Astrocyte of the hippocampus (primary cell): ENCODE results near the gene NTN1.
A peak's percentile ranks its signal among the peaks of the same experiment; 100 is the strongest.

Experiments used
- DNase-seq: peaks from one replicate; pipeline ENCODE4 v3.0.0; 2011; ENCODE audit warnings: low read depth, low spot score

Gene NTN1

DNA sequence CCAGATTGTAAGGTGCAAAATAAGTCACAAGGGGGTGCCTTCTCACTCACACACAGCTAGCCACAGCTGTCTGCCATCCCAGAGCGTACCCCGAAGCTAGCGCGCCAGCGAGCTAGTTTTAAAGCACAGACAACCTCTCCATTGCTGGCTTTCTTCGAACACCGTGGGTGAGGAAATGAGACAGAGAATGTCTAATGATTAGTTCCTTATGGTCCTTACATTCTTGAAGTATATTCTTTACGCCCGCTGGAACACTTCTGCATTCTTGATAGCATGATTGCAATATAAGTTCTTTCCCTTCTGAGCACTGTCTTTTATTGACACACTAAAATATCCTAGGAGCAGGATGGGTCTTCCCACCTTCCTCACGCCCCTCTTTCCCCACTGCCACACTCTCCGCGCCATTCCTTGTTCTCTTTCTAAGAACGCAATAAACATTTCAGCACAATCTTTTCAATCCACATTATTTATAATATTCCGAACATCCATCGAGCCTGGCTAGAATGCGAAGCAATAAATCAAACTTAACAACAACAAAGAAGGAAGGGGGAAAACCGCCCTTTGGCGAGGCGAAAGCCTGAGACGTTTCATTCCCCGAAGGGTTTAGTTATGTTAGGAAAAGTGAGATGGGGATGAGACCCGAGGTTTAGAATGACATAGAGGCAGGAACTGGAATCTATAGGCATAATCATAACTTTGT is 251.3 kb downstream of the NTN1 start:
- no peak for DNase-seq

DNA sequence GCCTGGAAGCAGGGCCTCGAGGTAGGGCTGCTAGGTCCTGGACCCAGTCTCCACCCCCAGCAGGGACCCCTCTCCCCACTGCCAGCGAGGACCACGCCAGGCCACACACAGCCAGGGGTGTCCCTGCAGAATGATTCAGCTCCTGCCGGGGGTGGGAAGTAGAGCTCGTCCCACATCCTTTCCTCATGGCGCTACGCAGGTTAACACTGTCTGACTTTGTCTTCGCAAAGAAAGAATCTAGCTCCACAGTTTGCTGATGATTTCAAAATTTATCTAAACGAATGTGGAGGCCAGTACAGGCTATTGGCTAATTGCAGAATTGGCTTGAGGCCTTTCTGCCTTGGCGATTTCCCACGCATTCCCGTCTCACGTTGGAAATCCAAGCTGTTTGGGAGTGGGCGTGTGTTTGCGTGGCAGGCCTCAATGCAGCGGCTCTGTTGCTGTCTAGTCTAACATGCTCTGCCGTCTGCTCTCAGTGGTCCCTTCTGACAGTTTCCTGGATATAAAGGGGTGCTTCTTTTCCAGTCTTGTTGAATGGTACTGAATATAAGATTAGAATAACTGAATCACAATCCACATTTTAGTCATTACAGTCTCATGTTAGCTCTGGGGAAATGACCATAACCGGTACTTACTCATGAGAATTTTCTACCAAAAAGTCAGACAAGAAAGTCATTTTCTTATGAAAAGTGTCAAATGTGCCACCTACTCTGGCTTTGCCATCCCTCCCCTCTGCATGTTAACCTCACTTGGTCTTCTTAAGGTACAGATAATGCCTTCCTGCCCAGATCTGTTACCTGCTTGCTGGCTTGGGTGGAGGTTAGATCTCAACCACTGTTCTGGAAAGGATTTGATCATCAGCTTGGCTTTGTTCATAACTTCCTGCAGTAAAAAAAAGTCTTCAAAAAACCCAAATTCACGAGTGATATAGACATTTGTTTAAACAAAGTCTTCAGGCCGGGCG is 252.4 kb downstream of the NTN1 start:
- no peak for DNase-seq

DNA sequence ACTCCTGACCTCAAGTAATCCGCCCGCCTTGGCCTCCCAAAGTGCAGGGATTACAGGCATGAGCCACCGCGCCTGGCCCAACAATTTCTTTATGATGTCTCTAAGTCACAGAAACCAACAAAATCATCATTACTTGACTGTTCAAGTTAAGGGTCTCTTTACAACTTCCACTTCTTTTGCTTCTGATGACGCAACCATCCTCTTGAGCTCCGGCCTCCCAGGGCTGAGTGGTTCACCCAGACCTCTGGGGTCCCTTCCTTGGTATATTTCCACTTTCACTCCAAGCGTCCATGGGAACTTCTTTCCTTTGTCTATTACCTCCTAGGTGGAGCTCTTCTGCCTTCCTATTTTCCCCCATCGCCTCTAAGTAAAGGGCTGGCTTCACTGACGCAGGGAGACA is 253.7 kb downstream of the NTN1 start:
- DNase-seq = no peak

DNA sequence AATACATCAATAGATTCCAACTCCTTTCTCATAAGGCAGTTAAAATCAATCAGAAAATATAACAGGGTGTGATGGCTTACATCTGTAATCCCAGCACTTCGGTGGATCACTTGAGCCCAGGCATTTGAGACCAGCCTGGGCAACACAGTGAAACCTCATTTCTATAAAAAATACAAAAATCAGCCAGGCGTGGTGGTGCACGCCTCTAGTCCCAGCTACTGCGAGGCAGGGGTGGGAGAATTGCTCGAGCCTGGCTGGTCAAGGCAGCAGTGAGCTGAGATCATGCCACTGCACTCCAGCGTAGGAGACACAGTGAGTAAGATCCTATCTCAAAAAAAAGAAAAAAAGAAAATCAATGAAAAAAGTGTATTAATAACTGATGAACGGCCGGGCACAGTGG is 258.6 kb downstream of the NTN1 start:
- DNase-seq = no peak

DNA sequence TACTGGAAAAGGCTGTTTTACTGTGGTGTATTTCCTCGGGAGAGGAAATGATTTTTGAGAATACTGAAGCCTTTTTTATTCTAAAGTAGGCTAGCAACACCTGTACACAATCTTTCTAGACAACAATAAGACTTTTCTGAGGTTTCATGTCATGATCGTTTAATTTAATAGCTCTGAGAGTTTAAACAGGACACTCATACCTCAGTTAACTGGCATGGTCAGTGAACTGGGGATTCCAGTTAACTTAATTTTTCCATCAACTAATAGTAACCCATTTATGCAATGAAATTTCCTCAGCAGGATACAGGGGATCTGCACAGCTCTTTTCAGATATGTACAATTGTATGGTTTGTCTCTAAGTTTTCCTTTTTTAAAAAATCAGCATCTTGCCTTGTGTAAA is 262.6 kb downstream of the NTN1 start:
- no peak for DNase-seq

DNA sequence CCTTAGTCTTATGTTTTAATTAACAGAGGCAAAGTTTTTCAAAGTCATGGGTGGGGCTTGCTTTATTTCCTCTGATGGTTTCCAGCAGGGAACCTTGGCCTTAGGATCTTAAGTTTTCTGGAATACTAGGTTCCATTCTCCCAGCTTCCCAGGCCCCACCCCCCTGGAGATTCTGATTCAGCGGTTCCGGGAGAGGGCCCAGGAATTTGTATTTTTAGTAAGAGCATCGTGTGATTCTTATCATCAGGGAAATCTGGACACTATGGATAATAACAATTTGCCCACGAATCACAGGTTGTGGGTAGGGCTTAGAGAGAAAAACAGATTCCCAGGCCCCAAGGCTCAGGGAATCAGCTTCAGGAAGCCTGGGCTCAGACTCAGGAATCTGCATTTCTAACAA is 263.6 kb downstream of the NTN1 start:
- no peak for DNase-seq

DNA sequence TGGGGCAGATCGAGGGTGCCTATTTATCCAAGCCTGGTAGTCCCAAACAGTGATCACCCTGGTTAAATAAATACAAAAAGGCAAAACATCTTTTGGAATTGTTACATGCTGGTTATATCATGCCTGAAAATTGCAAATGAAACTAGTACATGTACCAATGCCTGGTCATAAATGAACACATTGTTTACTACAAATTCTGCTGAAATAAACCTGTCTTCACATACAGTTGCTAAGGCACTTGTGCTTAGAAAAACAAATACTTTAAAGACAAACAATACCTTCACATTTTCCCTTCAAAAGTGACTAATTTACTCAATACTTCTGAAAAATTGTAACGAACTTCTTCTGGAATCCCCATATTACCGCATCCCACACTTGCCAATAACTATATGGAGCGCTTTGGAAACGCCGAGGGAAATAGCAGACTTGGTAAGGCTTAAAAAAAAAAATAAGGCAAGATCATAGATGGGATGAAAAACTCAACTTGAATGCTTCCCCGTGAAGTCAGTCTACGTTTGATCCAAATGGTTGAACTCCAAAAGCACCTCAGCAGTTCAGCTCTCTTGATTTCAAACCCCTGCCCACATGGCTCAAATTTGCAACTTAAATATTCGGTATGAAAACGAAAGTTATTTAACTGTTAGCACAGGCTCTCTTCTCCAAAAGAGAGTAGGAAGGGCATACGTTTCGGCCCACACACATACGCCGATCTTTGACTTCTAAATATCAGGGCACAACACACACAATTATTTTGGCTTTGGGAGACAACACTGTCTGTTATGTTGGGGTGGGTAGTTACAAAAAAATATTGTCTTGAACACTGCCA is 264.5 kb downstream of the NTN1 start:
- no peak for DNase-seq

DNA sequence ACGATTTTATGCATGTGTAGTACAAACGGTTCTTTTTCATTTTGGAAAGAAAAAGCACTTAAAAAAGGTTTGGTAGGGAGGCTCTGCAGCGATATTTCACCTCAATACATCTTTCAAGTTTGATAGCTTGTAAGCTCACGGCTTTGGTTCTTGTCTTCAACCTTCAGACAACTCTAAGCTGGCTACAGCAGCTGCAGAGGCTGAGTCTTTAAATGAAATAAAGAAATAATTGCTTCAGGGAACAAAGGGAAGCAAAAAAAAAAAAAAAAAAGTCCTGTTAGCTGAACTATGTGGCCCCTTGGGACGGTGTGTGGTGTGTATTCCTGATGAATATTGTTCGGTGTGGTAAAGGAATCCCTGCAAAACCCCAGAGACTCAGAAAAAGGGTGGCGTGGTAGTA is 265.1 kb downstream of the NTN1 start:
- no peak for DNase-seq

DNA sequence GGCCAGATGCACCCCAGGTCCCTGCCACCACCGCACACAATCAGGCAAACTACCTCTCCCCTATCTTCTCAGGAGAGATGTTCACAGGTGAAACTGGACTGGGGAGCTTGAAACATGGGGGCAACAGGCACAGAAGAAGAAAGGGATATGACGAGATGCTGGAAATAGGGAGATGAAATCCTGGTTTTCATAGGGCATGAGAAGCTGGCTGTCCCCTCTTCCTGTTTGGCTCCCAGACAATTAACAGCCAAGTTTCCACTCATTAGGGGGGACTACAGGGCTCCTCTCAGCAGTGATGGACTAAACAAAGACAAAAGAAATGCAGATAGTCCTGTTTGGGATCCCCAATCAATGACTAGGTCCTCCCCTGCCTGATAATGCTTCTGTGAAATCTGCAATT is 266.0 kb downstream of the NTN1 start:
- no peak for DNase-seq

DNA sequence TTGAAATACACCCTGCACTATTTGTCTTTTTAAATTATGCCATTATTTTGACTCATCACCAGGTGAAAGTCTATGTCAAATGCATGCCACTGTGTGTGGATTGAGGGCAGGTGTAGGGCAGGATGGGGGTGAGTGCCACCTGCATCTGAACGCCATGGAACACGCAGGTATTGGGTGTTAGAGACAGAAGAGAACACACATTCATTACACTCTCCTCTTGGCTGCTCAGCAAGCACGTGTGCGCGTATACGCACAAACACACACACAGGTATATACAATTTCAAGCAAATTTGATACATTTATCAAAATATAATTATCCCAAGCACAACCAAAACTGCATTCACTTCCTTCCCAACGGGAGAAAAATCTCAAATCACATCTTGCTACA is 268.9 kb downstream of the NTN1 start:
- no peak for DNase-seq

DNA sequence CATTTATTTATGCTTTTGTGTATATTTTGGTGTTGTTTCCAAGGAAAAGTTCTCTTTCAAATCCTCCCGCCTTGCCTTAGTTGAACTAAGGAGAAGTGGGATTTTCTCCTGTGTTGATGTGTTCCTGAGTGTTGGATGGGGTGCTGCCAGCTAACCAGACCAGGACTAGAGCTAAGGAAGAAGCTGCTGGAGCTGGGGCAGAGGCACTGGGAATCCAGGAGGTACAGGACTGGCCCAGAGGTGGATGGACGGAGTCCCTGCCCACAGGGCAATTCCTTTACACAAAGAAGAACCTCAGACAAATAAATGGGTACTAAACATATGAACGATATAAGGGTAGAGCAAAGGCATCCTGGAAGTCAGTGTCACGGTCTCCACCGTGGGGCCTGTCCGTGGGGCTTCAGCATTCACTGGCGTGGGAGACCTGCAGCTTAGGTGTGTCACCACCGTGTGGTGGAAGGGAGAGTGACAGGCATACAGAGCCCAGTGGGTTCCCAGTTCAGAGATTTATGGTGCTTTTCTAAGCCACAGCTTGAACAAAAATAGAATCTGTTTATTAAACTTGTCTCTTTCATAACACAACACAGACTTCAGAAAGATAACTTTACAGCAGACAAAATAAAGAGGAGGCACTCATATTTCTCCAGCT is 270.7 kb downstream of the NTN1 start:
- peak; percentile 54 for DNase-seq

DNA sequence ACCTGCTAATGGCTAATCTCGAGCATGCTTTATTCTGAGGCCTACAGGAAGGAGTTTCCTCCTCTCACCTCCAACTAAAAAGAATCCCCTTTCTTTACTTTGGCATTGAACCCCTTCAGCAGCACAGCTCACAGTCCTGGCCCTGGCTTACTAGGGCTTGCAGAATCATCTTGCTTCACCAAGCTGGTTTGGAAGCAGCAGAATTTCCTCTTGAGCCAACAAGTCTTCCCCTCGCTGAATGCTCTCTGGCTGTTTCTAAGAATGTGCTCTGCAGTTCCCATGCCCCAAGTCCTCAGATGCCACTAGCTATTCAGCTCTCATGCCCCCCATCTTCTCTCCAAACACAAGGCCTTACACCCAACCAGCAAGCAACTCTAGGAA is 271.2 kb downstream of the NTN1 start:
- no peak for DNase-seq
